PC-3 (cell line): ENCODE data around the gene PIP5K1C.

Experiments used
- CTCF ChIP-seq: fragments of 300-600 bp; sonication (generic); conservative IDR thresholded peaks from 2 replicates; pipeline ENCODE4 v1.5.1; 2017; ENCODE audit warnings: antibody characterized with exemption, low read depth, mild to moderate bottlenecking, low read length
- EZH2 ChIP-seq: fragments of 300-600 bp; sonication (generic); IDR thresholded peaks from one replicate; pipeline ENCODE4 v1.6.1; 2017; ENCODE audit warnings: antibody characterized with exemption, mild to moderate bottlenecking, low read length; ENCODE audit not compliant: unreplicated experiment

DNA sequence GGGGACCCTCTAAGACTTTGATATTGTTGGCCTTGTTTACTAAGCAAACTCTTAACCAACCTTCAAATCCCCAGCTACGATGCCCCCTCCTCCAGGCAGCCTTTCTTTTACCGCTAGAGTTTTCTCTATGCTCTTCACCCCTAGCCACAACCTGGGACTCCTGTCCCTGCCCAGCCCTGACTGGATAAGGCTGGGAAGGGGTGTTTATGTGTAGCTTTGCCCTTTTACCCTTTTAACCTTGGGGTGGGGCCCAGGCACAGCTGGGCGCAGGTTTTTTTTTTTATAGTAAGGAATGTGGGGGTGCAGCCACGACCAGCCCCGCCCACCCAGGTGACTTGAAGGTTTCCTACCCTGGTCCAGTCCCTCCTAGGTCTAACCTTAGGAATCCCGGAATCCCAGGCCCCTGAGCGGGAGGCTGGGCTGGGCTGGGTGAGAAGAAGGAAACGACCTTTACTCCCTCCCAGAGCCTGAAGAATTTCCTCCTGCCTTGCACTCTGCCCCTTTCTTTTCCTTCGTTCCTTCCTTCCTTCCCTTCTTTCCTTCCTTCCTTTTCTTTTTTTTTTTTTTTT lies 20.2 kb upstream of the PIP5K1C start:
- TF ChIP-seq CTCF (no peak), EZH2 (no peak)
